GM21528 (cell line): ENCODE results near the gene RRP12.
"Not testable (repeated sequence)": the region's sequence is repeated elsewhere in the genome, so short reads cannot be mapped to it uniquely, and the experiment has no call there.

Experiments
- ATAC-seq: cut with Tn5 transposase; IDR thresholded peaks from one replicate; pipeline ENCODE4 v1.9.1; 2021; ENCODE audit warnings: mild to moderate bottlenecking, moderate library complexity; ENCODE audit not compliant: unreplicated experiment, low FRiP score

The RRP12 gene

GRCh38 chr10:97371696-97372095 is 29.4 kb downstream of the RRP12 start:
- no peak for ATAC-seq

DNA sequence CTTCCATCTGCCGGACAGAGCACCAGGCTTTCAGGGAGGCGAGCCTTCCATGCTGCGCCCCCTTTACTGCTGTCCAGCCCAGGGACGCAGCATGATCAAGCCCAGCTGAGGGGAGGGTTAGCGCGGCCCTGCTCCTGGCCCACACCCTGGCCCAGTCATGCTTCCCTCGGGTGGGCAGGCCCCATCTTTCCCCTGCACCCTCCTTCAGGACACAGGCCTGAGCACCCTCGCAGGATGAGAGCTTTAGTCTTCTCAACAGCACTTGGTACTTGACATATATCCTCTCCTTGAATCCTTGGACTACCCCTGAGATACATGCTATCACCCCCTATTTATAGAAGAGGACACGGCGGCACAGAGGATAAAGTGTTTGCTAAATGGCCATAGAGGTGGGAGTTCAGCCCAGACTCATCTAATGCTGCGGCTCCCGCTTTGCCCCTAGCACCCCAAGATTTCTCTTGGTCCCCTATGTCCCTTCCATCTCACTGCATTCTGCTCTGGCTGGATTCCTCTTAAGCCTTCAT is 34.0 kb downstream of the RRP12 start:
- no peak for ATAC-seq

- no peak for ATAC-seq
These were observed 34.6 kb downstream of the RRP12 start for GRCh38 chr10:97366572-97366971.

DNA sequence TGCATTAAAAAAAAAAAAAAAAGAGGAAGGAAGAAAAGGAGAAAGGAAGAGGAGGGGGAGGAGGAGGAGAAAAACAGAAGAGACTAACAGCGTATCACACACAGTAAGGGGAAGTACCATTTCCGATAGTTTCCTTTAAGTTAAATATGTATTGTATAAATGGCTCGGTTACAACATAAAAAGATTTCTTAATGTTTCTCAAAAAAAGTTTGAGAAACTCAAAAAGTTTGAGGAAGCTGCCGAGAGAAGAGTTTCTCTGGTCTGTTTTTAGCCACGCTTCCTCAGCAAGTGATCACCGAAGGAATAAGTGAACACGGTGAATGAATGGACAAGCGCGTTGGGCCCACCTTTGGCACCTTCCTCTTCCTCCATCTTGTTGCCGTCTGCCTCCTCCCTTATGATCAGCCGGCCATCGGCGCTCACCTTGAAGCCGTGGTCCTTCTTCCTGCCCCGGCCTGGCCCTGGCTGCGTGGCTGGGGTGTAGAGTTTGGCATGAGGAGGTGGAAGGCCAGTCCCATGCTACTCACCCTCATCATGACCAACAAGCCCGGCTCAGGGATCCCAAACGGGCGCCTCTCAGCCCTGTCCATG is 35.3 kb downstream of the RRP12 start:
- no peak for ATAC-seq

GRCh38 chr10:97363071-97363470 is 38.1 kb downstream of the RRP12 start:
- no peak for ATAC-seq

DNA sequence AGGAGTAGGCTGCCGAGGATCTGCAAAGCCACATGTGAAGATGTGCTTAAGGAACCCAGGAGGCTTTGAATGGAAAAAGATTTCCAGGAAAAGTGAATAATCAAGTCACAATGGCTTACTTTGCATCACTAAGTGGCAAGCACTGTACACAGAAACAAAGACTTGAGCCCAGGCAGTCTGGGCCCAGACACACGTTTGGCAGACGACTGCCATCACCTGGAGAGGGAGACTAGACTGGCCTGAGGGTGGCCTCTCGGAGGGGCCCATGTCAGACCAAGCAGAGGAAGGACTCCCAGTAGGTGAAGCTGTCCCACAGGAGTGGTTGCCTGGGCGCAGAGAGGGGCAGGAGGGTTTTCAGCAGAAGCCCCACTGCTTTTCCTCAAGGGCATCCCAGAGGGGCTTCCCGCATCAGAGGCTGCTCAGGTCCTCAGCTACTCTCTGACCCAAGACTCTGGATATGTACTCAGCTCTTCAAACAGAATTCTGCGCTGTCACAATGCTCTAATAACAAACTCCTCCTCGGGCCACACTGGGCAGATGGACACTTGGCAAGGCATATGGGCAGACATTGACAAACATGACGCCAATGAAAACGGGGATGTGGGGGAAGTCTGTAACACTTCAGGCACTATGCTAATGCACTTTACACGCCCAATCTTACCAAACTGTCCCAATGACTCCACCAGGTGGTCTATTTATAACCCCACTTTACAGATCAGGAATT is 38.7 kb downstream of the RRP12 start:
- ATAC-seq: no peak

GRCh38 chr10:97361537-97361901 is 39.6 kb downstream of the RRP12 start:
- ATAC-seq: no peak

GRCh38 chr10:97360705-97361536 is 40.2 kb downstream of the RRP12 start:
- no peak for ATAC-seq

DNA sequence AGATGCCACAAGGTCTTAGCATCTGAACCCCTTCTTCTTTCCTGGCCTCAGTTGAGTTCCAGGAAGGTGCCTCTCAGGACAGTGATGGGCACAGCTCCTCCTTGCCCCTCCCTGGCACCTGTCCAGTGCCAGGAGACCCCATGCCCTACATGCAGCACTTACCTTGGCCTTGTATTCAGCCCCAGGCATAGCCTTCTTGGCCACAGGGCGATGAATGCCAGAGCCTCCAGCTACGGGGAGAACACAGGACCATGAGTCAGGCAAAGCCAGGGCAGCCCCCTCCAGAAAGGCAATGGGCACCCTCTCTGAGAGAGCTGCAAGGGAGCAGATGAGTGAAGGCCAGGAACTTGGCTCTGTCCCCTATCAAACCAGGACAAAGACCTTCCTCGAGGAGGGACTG is 42.4 kb downstream of the RRP12 start:
- no peak for ATAC-seq

GRCh38 chr10:97358349-97358748 is 42.8 kb downstream of the RRP12 start:
- no peak for ATAC-seq

- no peak for ATAC-seq
These were observed 44.2 kb downstream of the RRP12 start for GRCh38 chr10:97356918-97357317.

- ATAC-seq: no peak
These were observed 44.7 kb downstream of the RRP12 start for GRCh38 chr10:97356318-97356914.

DNA sequence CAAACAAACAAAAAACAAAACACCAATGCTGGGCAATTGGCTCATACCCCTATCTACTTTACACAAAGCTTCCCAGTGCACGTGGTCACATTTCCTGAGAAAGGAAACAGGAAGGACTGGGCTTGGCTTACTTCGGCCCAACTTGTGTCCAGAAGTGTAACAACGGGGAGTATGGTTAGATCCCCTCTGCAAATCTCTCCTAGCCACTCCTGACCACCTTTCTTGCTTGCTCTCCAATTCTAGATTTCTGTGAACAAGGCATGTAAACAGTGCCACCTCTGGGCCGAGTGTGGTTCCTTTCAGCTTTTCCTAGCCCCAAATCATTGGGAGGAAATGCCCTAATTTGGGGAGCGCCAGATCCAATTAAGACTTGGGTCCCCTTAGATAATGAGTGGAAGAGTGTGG is 45.6 kb downstream of the RRP12 start:
- ATAC-seq: no peak

DNA sequence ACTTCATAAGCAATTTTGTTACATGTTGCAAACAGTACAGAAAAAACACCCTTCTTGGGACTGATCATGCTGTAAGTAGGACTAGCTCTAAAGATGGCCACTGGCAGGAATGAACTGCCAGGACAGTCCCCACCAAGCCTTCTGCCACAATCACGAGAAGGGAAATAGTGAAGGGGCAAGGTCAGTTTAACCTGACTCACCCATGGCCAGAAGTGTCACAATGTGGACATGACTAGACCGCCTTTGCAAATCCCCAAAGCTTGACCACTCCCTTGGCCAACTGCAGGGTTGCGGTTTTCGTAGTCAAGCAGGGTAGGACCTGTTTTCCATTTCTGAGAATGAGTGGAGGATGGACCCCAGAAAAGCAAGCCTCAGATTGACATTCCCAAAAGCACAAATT is 47.2 kb downstream of the RRP12 start:
- ATAC-seq: no peak

- ATAC-seq: no peak
These were observed 51.2 kb downstream of the RRP12 start for GRCh38 chr10:97349752-97350513.

DNA sequence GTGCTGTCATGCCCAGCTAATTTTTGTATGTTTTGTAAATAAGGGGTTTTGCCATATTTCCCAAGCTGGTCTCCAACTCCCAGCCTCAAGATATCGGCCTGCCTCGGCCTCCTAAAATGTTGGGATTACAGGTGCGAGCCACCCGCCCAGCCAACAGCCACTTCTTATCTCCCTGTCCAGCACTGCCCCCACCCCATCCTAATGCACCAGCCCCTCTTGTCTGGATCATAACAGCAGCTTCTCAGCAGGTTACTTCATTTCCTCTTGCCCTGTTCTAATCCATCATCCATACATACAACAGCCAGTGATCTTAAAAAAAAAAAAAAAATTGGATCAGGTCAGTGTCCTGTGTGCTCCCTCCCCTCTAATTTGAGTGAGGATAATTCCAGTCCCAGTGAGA is 53.8 kb downstream of the RRP12 start:
- ATAC-seq: no peak

- not testable (repeated sequence) for ATAC-seq
These were observed 57.5 kb downstream of the RRP12 start for GRCh38 chr10:97343664-97344063.

GRCh38 chr10:97341416-97341815 is 59.7 kb downstream of the RRP12 start:
- no peak for ATAC-seq

DNA sequence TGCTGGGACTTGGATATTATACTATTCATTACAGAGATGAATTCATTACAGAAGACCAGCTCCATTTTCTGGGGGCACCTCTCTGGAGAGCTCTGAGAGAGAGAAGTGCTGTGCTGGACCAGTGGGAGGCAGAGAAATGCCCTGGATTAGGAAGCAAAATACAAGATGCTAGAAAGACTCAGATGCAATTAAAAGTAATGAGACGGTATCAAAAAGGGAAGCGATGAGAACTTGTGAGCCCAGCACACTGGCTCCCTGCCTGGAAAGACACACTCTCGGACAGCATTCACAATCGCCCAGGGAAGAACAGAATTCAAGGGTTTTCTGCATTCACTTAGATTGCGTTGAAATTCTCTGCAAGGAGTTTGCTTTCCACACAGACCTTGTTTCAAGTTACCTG is 63.1 kb downstream of the RRP12 start:
- ATAC-seq: no peak
